ENCODE results near the gene CD99L2.

CD99L2 gene

DNA sequence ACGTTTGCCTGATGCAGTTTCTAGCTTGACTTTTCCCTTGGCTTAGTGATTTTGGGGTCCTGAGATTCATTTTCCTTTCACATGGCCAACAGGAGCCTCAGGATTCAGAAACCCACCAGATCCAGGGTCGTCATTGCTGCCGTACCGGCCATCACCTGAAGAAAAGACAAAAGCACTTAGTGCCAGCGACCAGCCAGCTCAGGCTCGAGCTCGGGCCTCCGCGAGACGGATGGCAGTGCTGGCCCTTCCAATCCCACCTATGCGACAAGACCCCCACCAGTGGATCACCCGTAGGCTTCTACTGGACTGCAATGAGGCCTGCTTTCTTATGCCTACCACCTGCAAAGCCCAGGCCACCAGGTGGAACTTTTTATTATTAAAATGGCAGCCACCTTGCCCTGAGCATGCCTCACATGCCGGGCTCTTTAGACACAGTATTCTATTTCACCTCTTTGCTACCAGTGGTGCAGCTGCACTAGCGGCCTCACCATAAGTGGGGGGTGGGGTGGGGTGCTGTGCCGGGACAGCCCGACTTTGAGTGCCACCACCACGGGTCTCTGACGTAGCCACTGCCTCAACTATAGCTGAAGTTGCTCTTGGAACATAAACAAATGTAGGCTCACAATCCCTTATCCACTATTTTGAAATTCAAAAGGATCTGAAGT lies 121.0 kb downstream of the CD99L2 start:
- no peak for DNase-seq

DNA sequence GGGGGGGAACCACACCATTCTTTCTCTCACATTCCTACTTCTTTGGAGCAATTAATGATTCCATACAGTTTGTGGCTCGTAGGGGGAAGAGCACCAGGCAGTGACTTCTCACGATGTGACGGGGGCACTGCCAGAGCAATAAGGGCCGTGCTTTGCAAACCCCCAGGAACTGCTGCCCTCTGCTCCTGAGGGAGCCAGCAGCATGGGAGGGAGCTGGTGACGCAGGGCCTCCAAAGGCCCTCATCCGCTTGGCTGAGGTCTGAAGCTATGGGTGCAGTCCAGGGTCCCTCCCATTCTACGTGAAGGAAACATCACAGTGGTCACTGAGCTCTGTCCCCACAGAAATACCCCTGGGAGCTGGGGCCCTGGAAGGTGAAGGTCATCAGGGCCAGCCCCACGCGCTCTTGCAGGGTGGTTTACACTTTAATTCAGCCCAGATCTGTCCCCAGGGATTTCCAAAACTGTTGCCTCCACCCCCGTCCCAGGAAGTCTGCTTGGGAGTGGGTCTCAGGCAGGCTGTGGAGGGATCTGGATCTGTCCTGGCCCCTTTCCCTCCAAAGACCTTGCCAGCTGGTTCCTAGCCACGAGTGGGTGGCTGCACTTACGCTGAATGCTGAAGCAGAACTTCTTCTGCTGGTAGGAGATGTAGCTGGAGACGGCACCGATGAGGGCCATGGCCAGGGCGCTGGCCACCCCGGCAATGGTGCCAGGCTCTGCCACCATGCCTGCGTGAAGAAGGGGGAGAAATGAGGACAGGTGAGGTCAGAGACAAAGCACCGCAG lies 122.7 kb downstream of the CD99L2 start:
- DNase-seq, result no peak

DNA sequence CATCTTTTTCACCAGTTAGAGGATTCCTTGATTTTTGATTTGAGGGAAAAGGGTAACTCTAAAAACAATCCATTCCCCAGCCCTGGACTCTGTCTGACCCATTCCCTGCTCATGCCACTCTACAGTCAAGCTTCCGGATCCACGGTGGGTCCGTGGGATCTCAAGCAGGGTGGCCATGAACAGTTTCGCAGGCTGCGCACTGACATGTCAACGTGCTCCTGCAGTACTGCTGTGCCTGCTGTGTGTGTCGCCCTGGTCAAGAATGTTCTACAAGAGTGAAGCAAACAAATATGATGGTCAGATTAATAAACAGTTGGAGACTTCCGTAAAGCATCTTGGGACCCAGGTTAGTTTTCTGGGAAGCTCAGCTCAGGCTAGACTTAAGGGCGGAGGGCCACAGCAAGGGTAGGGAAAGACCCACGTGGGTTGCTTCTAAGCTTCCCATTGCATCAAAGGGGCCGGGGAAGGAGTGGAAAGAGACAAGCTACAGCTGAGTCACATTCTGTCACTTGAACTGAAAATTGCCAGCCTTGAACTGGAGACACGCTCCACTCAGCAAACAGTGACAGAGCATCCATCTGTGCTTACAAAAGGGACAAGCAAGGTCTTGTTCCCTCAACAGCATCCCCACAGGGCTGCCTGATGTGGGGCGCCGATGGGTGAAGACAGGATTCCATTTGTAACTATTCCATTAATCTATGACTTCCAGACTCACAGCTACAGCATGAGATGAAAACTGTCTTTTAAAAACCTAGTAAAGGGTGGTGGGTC lies 123.5 kb downstream of the CD99L2 start:
- DNase-seq, result no peak

DNA sequence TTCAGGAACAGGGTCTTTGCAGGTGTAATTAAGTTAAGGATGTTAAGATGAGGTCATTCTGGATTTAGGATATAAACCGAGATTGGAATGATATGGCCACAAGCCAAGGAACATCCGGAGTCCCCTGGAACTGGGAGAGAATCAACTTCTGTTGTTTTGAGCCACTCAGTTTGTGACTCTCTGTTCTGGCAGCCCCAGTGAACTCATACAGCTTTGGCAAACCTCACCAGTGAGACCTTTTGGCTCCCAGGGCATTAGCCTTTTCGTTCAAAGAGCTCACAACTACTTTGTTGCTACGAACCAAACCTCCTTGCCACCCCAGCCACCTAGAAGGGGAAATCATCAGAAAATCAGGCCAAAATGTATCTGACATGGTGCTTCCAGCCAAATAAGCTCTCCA lies 124.8 kb downstream of the CD99L2 start:
- no peak for DNase-seq

DNA sequence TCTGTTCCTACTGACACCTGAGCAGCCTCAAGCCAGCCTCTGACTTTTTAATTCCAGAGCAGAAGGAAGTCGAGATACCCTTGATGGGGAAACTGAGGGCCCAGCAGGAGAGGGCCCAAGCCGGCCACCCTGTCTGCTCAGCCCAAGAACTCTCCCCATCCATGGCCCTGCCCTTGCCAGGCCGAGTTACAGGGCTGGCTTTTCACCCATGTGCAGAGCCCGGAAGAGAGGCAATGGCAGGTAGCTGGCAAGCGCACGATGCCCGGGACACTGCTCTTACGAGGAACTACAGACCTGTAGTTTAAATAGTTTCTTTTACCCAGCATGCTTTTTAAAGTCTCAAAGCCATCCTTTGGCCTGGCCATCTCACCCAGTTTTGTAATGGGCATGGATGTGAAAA lies 125.4 kb downstream of the CD99L2 start:
- DNase-seq, result no peak

DNA sequence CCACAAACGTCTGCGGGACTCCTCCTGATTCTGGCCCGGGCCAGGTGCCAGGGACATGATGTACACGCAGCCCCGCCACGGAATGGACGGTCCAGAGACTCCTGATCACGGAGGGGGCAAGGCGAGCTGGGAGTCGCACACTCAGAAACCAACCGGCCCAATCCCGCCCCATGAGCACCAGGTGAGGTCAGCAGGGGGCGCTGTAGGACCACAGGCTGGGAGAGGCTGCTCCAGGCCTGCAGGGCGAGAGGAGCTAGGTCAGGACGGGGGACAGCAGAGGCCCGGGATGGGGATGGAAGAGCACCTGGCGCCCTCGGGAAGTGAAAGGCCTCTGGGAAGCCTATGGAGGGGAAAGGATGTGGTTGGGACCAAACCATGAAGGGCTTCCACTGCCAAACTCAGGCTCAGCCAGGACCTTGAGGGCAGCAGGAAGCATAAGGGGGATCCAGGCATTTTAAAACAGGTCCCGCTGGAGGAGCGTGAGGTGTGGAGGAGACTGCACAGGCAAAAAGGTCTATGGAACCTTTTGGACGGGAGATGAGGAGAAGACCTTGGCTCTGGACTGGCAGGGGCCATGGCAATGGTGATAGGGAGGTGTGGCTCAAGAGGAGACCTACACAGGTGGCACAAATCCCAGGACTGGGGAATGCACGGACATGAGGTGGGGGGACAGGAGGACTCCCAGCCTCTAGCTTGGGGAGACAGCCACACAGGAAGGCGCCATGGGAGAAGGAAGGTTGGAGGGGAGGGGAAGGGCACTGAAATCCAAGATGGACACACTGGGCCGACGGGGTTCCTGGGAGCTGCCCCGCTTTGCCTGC lies 126.1 kb downstream of the CD99L2 start:
- peak; percentile 54 to 70 for DNase-seq

DNA sequence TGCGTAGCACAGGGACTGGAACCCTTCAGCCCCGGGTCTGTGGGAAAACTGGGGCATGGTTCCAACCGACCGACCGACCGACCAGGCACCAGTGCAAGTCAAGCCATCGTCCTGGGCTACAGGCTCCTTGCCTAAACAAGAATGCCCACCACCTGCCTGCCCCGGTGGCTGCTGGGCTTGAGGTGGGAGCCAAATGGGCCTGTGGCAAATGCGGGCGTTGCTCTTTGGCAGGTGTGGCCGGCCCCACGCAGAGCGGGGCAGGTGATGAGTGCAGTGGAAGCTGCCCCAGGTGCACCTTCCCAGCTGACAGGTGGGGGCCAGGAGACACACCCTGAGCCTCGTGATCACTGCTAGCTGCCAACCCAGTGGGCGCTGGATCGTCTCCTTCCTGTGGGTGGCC lies 127.4 kb downstream of the CD99L2 start:
- DNase-seq, result no peak

DNA sequence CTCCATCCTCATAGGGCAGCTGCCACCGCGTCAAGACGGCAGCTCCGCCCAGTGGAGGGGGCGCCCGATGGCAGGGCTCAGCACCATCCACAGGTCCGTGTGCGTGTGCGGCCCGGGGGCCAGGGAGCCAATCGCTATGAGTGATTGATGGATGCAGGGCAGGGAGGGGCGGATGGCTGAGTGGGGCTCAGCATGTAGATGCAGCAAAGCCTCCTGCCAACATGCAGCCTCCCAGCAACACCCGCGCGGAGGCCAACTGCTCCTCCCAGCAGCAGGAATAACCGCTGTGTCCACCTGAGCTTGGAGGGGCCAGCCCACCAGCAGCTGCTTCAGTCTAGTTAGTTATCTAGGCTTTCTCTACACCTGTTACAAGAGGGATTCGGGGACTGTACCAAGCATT lies 127.8 kb downstream of the CD99L2 start:
- no peak for DNase-seq

DNA sequence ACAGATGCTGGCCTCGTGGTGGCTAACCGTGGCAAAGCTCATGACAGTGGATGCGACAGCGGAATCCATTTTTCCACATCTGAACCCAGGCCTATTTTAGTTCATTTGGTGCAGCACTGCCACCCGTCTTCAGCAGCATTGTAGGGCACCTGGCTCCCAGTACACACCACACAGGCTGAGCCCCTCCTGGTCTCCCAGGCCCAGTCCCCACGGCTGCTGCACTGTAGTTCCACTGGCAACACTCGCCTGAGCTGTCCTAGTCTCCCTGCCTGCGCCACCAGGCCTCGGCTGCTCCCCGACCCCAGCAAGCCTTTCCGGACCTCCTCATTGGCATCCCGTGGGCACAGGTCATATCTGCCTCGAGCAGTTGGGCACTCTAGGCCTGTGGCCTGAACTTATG lies 129.1 kb downstream of the CD99L2 start:
- no peak for DNase-seq

DNA sequence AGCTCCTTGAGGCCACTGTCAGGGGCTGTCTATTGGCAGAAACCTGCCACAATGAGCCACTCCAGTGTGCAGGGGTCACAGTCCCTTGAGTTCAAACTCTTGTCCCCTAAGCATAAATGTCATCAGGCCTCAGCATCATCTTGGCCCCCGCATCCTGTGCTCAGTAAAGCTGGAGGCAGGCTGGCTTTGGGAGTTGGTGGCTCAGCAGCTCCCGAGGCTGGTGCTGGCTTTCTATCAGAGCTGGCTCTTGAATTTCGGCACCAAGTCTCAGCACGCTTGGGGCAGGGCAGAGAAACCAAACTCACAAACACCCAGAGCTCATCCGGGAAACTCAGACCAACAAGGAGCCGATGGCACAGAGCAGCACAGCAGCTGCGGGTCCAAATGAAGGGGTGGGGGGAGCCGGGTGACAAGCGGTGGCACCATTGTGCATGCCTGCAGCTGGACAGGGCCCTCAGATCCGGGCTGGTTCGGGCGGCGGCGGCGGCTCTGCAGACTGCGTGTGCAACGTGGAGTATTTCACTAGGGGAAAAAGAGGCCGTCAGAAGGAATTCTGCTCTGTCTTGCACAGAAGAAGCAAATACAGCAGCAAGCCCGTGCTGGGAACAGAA lies 129.8 kb downstream of the CD99L2 start:
- no peak for DNase-seq

DNA sequence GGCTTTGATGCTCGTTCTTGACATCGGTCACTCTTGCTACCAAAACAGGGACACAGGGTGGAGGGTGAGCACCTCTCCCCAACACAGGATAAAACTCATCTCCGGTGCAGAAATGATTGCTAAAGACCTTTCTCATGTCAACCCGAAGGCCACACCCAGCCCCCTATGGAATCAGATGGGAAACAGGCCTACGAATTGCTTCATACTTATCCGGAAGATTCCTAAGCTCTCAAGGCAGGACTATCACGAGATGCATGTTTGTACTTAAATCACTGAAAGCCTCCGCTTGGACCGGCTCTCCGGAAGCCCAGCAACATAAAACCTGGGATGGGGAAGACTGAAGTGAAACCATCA lies 130.4 kb downstream of the CD99L2 start:
- no peak for DNase-seq

DNA sequence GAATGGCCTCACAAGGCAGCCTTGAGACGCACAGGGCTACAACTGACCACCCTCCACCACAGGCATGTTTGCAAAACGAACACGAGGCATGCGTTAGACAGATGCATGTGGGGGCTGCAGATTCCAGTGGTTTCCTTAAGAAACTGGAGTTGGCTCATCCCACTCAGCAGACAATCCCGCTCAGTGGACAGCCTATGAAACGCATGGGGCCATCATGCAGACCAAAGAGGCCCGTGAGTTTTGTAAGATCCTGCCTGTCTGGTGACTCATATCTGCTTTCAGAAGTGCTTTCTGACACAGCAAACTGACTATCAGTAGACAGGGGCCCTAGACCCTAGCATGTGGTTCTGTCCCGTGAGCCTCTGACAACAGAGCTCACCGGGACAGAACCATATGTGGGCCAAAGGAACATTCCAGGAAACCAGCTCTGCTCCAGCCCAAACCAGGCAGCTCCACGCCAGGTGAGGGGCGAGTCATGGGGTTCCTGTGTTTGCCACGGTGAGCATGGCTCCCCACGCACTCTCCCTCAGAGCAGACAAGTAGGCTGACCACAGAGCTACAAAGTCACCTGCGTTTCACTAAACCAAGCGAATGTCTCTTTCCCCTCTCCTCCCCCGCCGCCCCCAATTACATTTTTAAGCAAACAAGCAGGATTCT lies 130.9 kb downstream of the CD99L2 start:
- no peak for DNase-seq

DNA sequence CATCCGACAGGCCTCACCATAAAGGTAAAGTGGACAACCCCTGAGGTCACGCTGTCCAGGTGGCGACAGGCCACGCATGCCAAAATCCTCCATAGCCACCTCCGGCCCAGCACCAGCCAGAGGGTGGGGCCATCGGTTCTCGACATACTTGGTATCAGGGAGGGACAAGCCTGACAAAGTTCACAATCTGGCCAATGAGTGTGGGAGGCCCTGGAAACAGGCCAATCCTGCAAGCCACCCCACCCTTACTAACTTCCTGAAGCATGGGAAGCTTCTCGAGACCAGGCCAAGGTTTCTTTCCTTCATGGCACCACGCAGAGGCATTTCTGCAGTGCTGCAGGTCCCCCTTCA lies 131.4 kb downstream of the CD99L2 start:
- DNase-seq, result no peak

DNA sequence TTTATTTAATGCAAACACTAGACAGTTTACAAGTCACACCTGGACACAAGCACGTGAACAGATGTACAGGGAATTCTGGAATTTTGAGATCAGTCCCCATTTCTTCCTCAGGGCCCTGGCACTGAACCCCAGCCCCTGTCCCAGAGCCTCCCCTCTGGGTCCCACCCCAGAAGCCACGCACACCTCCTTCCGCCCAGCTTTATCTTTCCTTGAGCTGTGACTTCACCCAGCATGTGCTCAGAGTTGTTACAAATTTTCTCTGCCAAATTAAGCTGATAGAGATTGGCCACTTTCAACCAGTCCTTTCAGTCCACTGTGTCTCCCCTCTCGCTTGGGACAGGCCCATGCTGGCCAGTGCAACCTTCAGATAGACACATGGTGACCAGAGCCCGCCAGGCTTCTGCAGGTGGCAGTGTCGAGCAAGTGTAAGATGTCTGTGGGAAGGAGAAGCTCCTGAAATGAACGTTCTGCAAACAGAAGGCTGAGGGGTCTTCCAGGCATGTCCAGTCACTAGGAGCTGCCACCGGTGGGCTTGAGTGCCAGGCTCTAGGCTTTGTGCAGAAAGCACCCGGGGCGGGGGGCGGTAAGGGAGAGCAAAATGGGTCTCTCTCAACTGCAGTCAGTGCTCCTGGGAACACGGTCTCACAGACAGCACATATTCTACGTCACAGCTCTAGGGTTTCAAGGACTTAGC lies 132.0 kb downstream of the CD99L2 start:
- DNase-seq, result no peak

DNA sequence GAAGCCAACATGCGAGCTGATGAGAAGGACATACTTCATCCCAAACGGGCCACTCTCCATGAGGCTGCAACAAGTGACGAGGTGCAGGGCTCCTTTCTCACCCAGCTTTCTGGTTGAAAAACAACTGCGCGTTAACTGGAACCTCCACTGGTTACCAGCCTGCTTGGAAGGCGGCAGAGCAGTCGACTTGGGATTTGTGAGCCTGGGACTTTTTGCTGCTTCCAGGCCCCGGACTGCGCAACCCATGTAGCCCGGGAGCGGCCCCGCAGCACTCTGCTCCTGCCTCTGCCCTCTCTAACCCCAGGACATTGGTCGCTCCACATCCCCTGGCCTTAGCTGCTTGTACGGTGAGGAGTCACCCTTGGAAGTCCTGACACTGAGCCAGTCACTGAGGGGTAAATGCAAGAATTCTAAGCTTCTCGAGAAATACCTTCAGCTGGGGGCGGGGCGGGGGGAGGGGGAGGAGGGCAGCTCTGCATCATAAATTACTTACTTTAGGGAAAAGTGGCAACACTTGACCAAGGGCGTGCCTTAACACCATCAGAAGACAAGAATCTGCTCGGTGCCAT lies 132.6 kb downstream of the CD99L2 start:
- DNase-seq, result no peak

DNA sequence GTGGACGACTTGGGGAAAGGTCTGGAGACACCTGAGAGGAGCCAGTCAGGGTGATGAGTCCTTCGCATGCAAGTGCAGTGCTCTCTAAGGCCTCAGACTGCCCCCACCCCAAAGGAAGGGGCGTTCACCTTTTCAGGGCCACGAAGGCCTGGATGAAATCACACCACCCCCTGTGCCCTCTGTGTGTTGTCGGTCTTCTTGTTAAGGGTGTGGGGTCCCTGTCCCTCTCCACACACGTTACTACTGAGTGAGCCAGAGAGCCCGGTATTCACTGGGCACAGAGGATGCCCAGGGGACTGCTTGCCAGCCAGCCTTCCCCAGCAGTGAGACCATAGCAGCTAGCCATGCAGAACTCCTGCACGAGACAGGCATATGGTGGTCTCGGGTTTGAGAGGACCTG lies 133.2 kb downstream of the CD99L2 start:
- DNase-seq, result no peak

DNA sequence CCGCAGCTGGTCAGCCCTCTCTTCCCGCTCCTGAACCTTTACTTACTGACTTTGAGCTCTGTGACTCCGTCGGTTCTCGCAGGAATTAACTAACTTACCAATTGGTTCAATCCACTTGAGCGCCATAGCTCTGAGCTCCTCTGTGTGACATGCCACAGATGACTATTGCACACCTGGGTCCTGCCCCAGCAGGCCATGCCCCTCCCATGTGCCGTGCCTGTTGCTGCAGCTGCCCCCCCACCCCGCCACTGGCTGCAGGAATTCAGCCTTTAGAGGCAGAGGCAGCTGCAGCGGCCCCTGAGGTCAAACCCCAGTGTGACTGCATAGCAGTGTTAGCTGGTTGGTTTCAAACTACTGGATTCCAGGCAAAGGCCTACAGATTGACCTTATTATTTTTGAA lies 134.7 kb downstream of the CD99L2 start:
- no peak for DNase-seq

DNA sequence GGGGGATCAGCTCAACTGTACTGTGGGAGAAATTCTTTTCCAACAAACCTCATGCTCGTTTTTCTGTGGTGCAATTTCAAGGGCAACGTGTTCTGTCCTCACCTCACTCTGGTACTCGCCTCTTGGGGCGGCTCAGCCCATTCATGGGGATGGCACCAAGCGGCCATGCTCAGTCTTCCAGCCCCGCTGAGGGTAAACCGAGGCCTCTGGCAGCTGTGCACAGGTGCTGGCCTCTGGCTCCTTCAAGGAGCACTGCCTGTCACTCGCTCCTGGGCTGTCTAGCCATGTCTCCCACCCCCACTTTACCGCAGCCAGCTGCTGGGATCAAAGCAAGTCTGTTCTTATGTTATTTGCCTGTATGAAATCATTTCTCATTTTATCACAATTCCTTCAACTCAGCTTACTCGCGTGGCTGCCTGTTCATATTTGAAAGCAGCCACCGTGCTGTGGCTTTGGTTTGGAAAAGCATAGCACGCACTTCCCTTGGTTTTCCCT lies 135.1 kb downstream of the CD99L2 start:
- DNase-seq, result no peak

DNA sequence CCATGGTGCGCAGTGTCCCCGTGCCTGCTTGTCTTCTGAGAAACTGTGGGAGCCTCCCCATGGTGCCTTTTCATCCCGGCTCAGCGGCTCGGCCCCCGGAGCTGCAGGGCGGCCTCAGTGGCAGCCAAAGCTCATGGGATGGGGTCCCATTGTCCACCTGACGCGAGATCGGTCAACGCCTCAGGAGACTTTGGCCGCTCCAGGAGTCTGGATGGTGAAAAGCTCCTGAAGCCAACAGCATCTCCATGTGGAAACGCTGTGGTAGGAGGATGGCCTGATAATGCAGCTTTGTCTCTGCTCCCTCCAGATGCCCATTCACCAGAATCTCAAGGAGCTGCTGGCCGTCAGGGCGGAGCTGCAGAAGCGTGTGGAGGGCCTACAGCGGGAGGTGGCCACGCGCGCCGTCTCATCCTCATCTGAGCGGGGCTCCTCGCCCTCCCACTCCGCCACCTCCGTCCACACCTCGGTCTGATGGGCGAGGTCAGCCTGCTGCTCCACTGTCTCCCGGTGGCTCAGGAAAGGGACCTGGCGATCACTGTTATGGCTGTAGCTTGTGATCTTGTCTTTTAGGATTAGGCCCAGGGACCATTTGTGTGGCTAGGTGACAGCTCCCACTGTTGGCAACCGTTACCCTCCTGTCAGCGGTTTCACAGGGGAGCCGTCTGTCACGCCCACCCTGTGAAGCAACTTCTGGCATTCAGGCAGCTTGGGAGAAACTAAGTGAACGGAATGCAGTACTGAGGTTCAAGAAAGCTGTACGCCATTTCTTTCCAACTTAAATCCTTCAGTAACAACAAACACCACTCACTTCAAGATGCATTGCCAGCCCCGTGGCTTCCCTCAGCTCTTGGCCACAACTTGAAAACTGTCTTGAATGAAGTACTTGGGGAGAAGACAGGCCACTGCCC lies 136.0 kb downstream of the CD99L2 start:
- no peak for DNase-seq

DNA sequence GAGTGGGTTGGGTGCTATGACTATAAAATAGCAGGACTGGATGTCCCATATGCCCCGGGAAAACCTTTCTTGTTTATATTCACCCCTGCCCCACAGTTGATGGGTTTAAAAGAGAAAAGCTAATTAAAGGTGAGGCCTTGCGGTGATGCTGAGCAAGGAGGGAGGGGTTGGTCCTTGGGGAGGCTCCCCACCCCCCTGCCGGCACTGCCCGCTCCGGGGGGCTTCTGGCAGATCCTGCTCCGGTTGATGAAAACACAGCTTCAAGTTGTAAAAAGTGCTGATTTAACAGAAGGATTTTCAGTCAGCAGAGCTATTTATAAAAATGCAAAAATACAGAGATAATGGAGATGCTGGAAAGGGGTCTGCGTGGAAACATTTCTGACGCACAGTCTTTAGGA lies 136.7 kb downstream of the CD99L2 start:
- no peak for DNase-seq

Measured in CD4-positive, alpha-beta T cell treated with Interferon alpha-2 for 1 hour (primary cell).